H1 (cell line): ENCODE data around the gene CTNND2. TPM values are rescaled to one million over a fixed set of nuclear protein-coding genes. Genes with fewer than 3 reads are reported as not detected.

Experiments used
- CTCF ChIA-PET: fragments of 300-600 bp; sonication (Branson Sonifier 250); formaldehyde crosslinking; loops from one replicate; lab custom pipeline; 2021; ENCODE audit not compliant: partially characterized antibody; lab: Charles Lee
- POLR2A ChIA-PET: fragments of 300-600 bp; sonication (Branson Sonifier 250); formaldehyde crosslinking; loops from one replicate; lab custom pipeline; 2021; ENCODE audit warnings: inconsistent platforms; ENCODE audit not compliant: partially characterized antibody; lab: Charles Lee
- DNase-seq, 2 experiments: peaks; one replicate each; pipeline versions ENCODE4 v3.0.0 to v3.0.0-alpha.2; 2010 to 2022; ENCODE audit warnings: low spot score in 2 of 2, low read depth in 1 of 2, mixed read lengths in 1 of 2
- FAIRE-seq: peaks from 2 replicates; lab custom pipeline; 2011; peaks lifted over from hg19 to GRCh38; lab: Jason Lieb, UNC
- H2AFZ ChIP-seq: 2 replicates; pipeline ENCODE4 v1.8.1; 2012; ENCODE audit warnings: low read length, inconsistent platforms
- H2AK5ac ChIP-seq: 2 replicates; pipeline ENCODE4 v1.6.1; 2013; ENCODE audit warnings: low read depth, low read length
- H2BK120ac ChIP-seq: replicated peaks from 2 replicates; pipeline ENCODE3; 2013; ENCODE audit warnings: low read depth, low read length, inconsistent platforms
- H2BK12ac ChIP-seq: 2 replicates; pipeline ENCODE4 v1.6.1; 2013; ENCODE audit warnings: low read depth, low read length
- H2BK15ac ChIP-seq: 2 replicates; pipeline ENCODE4 v1.6.1; 2013; ENCODE audit warnings: low read length
- H2BK20ac ChIP-seq: 2 replicates; pipeline ENCODE4 v1.6.1; 2013; ENCODE audit warnings: low read length
- H2BK5ac ChIP-seq: 2 replicates; pipeline ENCODE4 v1.6.1; 2013; ENCODE audit warnings: low read depth, low read length
- H3K14ac ChIP-seq: 2 replicates; pipeline ENCODE4 v1.6.1; 2013; ENCODE audit warnings: inconsistent platforms; ENCODE audit not compliant: insufficient read length
- H3K18ac ChIP-seq: 2 replicates; pipeline ENCODE4 v1.6.1; 2013; ENCODE audit warnings: low read length; ENCODE audit errors: extremely low read depth
- H3K23ac ChIP-seq: 2 replicates; pipeline ENCODE4 v1.6.1; 2013; ENCODE audit warnings: inconsistent platforms; ENCODE audit not compliant: insufficient read length
- H3K23me2 ChIP-seq: 2 replicates; pipeline ENCODE4 v1.6.1; 2013; ENCODE audit warnings: low read depth, low read length
- H3K27ac ChIP-seq: 2 replicates; pipeline ENCODE4 v1.6.1; 2011; ENCODE audit warnings: low read depth, low read length, inconsistent platforms
- H3K27me3 ChIP-seq, 4 experiments: replicated peaks in 1 of 4; 1 replicate in 1 of 4; 2 replicates in 3 of 4; pipeline versions ENCODE4 v1.6.1 to v1.8.1; 2011 to 2013; ENCODE audit warnings: low read length in 3 of 4, mild to moderate bottlenecking in 3 of 4, inconsistent platforms in 2 of 4, mixed read lengths in 2 of 4, moderate library complexity in 1 of 4; ENCODE audit not compliant: control insufficient read depth in 3 of 4, insufficient read depth in 3 of 4; ENCODE audit errors: extremely low read depth in 1 of 4
- H3K36me3 ChIP-seq, 4 experiments: 2 replicates each; pipeline versions ENCODE4 v1.6.1 to v1.8.1; 2011 to 2013; ENCODE audit warnings: mild to moderate bottlenecking in 4 of 4, low read length in 3 of 4, moderate library complexity in 2 of 4, control low read depth in 1 of 4, inconsistent platforms in 1 of 4; ENCODE audit not compliant: insufficient read depth in 4 of 4, control insufficient read depth in 2 of 4
- H3K4ac ChIP-seq: replicated peaks from 2 replicates; pipeline ENCODE3; 2013; ENCODE audit warnings: low read length, low read depth, mixed read lengths, inconsistent platforms; ENCODE audit not compliant: insufficient read length
- H3K4me1 ChIP-seq, 4 experiments: replicated peaks in 1 of 4; 1 replicate in 1 of 4; 2 replicates in 3 of 4; pipeline versions ENCODE4 v1.6.1 to v1.8.1; 2011 to 2013; ENCODE audit warnings: low read length in 3 of 4, inconsistent platforms in 2 of 4, mixed read lengths in 1 of 4; ENCODE audit not compliant: insufficient read depth in 4 of 4, control insufficient read depth in 3 of 4
- H3K4me2 ChIP-seq, 2 experiments: 2 replicates each; pipeline versions ENCODE4 v1.6.1 to v1.8.1; 2011 to 2013; ENCODE audit warnings: low read depth in 2 of 2, low read length in 2 of 2, control low read depth in 1 of 2, inconsistent platforms in 1 of 2, mild to moderate bottlenecking in 1 of 2; ENCODE audit not compliant: insufficient read depth in 1 of 2
- H3K4me3 ChIP-seq, 4 experiments: fragments of 200-600, 300-600 bp in 1 of 4; sonication (generic), shearing (Covaris generic), sonication (Bioruptor Twin) in 1 of 4; 2 replicates each; pipeline versions ENCODE4 v1.5.1 to v1.8.1; 2011 to 2016; ENCODE audit warnings: low read length in 4 of 4, low read depth in 3 of 4, control low read depth in 2 of 4, inconsistent platforms in 2 of 4, mild to moderate bottlenecking in 2 of 4, mixed read lengths in 1 of 4, moderate library complexity in 1 of 4; ENCODE audit not compliant: insufficient read depth in 2 of 4; ENCODE audit errors: extremely low read depth in 1 of 4
- H3K56ac ChIP-seq: replicated peaks from 2 replicates; pipeline ENCODE3; 2013; ENCODE audit warnings: low read depth, mild to moderate bottlenecking, mixed read lengths, low read length, inconsistent platforms; ENCODE audit not compliant: insufficient read length
- H3K79me1 ChIP-seq: 2 replicates; pipeline ENCODE4 v1.6.1; 2013; ENCODE audit warnings: low read depth, low read length, control low read depth
- H3K79me2 ChIP-seq, 2 experiments: 2 replicates each; pipeline versions ENCODE4 v1.6.1 to v1.8.1; 2012 to 2013; ENCODE audit warnings: low read length in 2 of 2, mild to moderate bottlenecking in 2 of 2, inconsistent platforms in 1 of 2; ENCODE audit not compliant: insufficient read depth in 2 of 2, control insufficient read depth in 1 of 2
- H3K9ac ChIP-seq, 4 experiments: replicated peaks in 1 of 4; 1 replicate in 1 of 4; 2 replicates in 3 of 4; pipeline versions ENCODE4 v1.6.1 to v1.8.1; 2011 to 2013; ENCODE audit warnings: low read depth in 3 of 4, low read length in 3 of 4, control low read depth in 2 of 4, mild to moderate bottlenecking in 2 of 4, moderate library complexity in 2 of 4, inconsistent platforms in 1 of 4; ENCODE audit errors: extremely low read depth in 1 of 4
- H3K9me3 ChIP-seq, 2 experiments: 2 replicates each; pipeline versions ENCODE4 v1.6.1 to v1.8.1; 2012 to 2013; ENCODE audit warnings: mild to moderate bottlenecking in 2 of 2, moderate library complexity in 2 of 2, control low read depth in 1 of 2, inconsistent platforms in 1 of 2, low read depth in 1 of 2, low read length in 1 of 2, mixed read lengths in 1 of 2; ENCODE audit not compliant: insufficient read depth in 2 of 2
- H4K20me1 ChIP-seq, 2 experiments: replicated peaks in 1 of 2; 2 replicates each; pipeline versions ENCODE3 to v1.8.1; 2011 to 2013; ENCODE audit warnings: inconsistent platforms in 2 of 2, low read length in 2 of 2, mild to moderate bottlenecking in 1 of 2; ENCODE audit not compliant: insufficient read depth in 2 of 2, control insufficient read depth in 1 of 2
- H4K5ac ChIP-seq: 2 replicates; pipeline ENCODE4 v1.6.1; 2013; ENCODE audit warnings: low read length, low read depth, mixed read lengths, inconsistent platforms; ENCODE audit not compliant: insufficient read length
- H4K8ac ChIP-seq: 2 replicates; pipeline ENCODE4 v1.8.0; 2013; ENCODE audit warnings: mild to moderate bottlenecking, moderate library complexity, low read length, inconsistent platforms; ENCODE audit not compliant: insufficient read depth; ENCODE audit errors: extremely low read depth
- H4K91ac ChIP-seq: replicated peaks from 2 replicates; pipeline ENCODE3; 2013; ENCODE audit warnings: low read length, mixed read lengths, inconsistent platforms; ENCODE audit not compliant: insufficient read length
- BCL11A ChIP-seq, 2 experiments: IDR thresholded peaks; one replicate each; pipeline ENCODE4 v1.6.1; 2011; ENCODE audit warnings: low read depth in 2 of 2, low read length in 2 of 2, mild to moderate bottlenecking in 2 of 2
- CBX5 ChIP-seq: fragments of 300-800, 300-1000 bp; sonication (generic); IDR thresholded peaks from 2 replicates; pipeline ENCODE4 v1.7.1; 2016; ENCODE audit warnings: antibody characterized with exemption, low read length, low read depth
- CHD1 ChIP-seq: IDR thresholded peaks from 2 replicates; pipeline ENCODE4 v1.6.1; 2012; ENCODE audit warnings: low read depth, low read length, improper control_type of control experiment
- CREB1 ChIP-seq: IDR thresholded peaks from 2 replicates; pipeline ENCODE4 v1.6.1; 2012; ENCODE audit warnings: inconsistent platforms
- KDM1A ChIP-seq: fragments of 200-600, 300-600 bp; sonication (generic); IDR thresholded peaks from 2 replicates; pipeline ENCODE4 v1.7.1; 2016; ENCODE audit warnings: mild to moderate bottlenecking, low read length, borderline replicate concordance
- KDM4A ChIP-seq: IDR thresholded peaks from one replicate; pipeline ENCODE4 v1.7.1; 2012; ENCODE audit warnings: low read depth, mild to moderate bottlenecking, moderate library complexity, low read length, inconsistent platforms; ENCODE audit not compliant: severe bottlenecking
- NANOG ChIP-seq: IDR thresholded peaks from 2 replicates; pipeline ENCODE4 v1.6.1; 2011; ENCODE audit warnings: low read length, low read depth, mild to moderate bottlenecking, inconsistent platforms; ENCODE audit not compliant: insufficient read depth, poor library complexity, severe bottlenecking
- PHF8 ChIP-seq: fragments of 200-600 bp; sonication (generic); conservative IDR thresholded peaks from 2 replicates; pipeline ENCODE4 v1.7.1; 2012; ENCODE audit warnings: low read depth, mild to moderate bottlenecking, inconsistent platforms, low read length, moderate library complexity
- POLR2A ChIP-seq, 2 experiments: IDR thresholded peaks; 1 replicate in 1 of 2; 2 replicates in 1 of 2; pipeline ENCODE4 v1.6.1; 2011; ENCODE audit warnings: low read depth in 2 of 2, low read length in 2 of 2, mild to moderate bottlenecking in 2 of 2; ENCODE audit errors: control extremely low read depth in 1 of 2
- RBBP5 ChIP-seq: IDR thresholded peaks from 2 replicates; pipeline ENCODE4 v1.7.1; 2012; ENCODE audit warnings: low read depth, mild to moderate bottlenecking, inconsistent platforms, low read length, moderate library complexity, borderline replicate concordance
- SRF ChIP-seq: IDR thresholded peaks from 2 replicates; pipeline ENCODE4 v1.6.1; 2011; ENCODE audit warnings: mild to moderate bottlenecking, low read depth, low read length, moderate library complexity
- ZNF274 ChIP-seq: IDR thresholded peaks from 2 replicates; pipeline ENCODE4 v1.7.0; 2012; ENCODE audit warnings: low read length, borderline replicate concordance; ENCODE audit errors: extremely low read depth
- WGBS, 2 experiments: shearing (Covaris generic) in 1 of 2; methylation state at CpG; one replicate each; pipeline versions ENCODE4 v1.1.6 to v1.1.7; 2013 to 2015; ENCODE audit warnings: low lambda C conversion rate in 2 of 2, mixed read lengths in 2 of 2, inconsistent platforms in 1 of 2, low coverage in 1 of 2, missing lambda C conversion rate in 1 of 2; ENCODE audit not compliant: insufficient replicate concordance in 2 of 2, insufficient coverage in 1 of 2, insufficient read length in 1 of 2; ENCODE audit errors: extremely low coverage in 1 of 2, missing lambda C conversion rate in 1 of 2; 5-methylcytosine and 5-hydroxymethylcytosine counted together
- polyA plus RNA-seq, 7 experiments: library from polyadenylated mRNA; depleted of rRNA in 3 of 7; stranded (reverse) in 5 of 7; unstranded in 2 of 7; fragments of >200 nt in 5 of 7; fragments of 200-250 nt in 2 of 7; gene quantifications; 1 replicate in 5 of 7; 2 replicates in 1 of 7; 4 replicates in 1 of 7; pipeline versions ENCODE4 v1.2.1 to v1.2.3, GENCODE V29; 2011 to 2013; ENCODE audit warnings: missing spikeins in 2 of 7, mixed read lengths in 2 of 7
- total RNA-seq: library from RNA; stranded (reverse); fragmentation: NEBNext Ultra II Directional; extraction: Animal tissue kit (Norgen Biotek cat#: 25700); gene quantifications from 2 replicates; pipeline ENCODE4 v1.2.1, GENCODE V29; 2021
- TF ChIP-seq, protein P1 (sequence below): IDR thresholded peaks from 2 replicates; pipeline ENCODE4 v1.6.1; 2011; ENCODE audit warnings: low read depth, mild to moderate bottlenecking, low read length; ENCODE audit not compliant: insufficient read depth

Gene CTNND2
- total and polyA plus RNA-seq, 2 of the 8 experiments (the other 6 are each of a cell fraction or from before 2014, with no cell fraction given): 7.4 to 14.2 TPM

DNA sequence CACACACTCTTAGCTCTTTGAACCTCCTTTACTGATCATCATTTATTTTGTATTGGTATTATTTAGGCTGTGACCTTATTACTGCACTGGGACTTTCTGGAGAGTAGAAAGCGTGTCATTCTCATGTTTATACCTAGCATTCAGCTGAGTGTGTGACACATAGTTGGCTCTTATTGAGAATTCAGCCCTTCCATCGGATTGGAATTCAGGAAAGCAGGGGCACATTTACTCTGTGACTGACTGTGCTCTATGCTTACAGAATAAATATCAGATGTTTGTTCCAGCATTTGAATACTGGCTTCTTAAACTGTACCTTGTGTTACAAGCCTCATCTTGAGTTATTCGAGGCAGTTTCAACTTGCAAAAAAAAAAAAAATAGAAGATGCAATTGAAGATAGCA, 782.4 kb downstream of the CTNND2 start:
- H3K4me2 ChIP-seq: no peak overlapping the region
- H3K4me3 ChIP-seq: no peak overlapping the region
- H2AK5ac ChIP-seq: no peak overlapping the region
- H2BK5ac ChIP-seq: no peak overlapping the region
- no peak overlapping the region for H2BK120ac ChIP-seq
- H3K9me3 ChIP-seq: no peaks in the 10 kb centered on the region
- no peaks in the 10 kb centered on the region for H3K23me2 ChIP-seq
- H2BK12ac ChIP-seq: no peak overlapping the region
- H3K18ac ChIP-seq: no peak overlapping the region
- no peak overlapping the region for H4K8ac ChIP-seq
- H2BK20ac ChIP-seq: no peak overlapping the region
- no peaks in the 10 kb centered on the region for H3K27me3 ChIP-seq
- no peaks in the 10 kb centered on the region for H3K79me1 ChIP-seq
- H3K4me1 ChIP-seq: no peaks in the 10 kb centered on the region
- no peak overlapping the region for H2AFZ ChIP-seq
- no peak overlapping the region for H3K56ac ChIP-seq
- H3K14ac ChIP-seq: no peak overlapping the region
- ChIA-PET POLR2A (no interaction called here), CTCF (interaction anchor here (0.6 to 2.1 kb wide), 3 partner anchors 9 to 1111 kb away, joined by 3 to 5 read pairs (median 3); no protein-coding TSS in a partner anchor)
- FAIRE-seq (no peak), DNase-seq (no peak)
- no peak overlapping the region for H3K9ac ChIP-seq
- no peaks in the 10 kb centered on the region for H3K36me3 ChIP-seq
- H4K91ac ChIP-seq: no peak overlapping the region
- H2BK15ac ChIP-seq: no peak overlapping the region
- H3K79me2 ChIP-seq: no peaks in the 10 kb centered on the region
- H3K27ac ChIP-seq: no peak overlapping the region
- no peak overlapping the region for H3K4ac ChIP-seq
- no peak overlapping the region for H4K5ac ChIP-seq
- no peak overlapping the region for H3K23ac ChIP-seq
- no peaks in the 10 kb centered on the region for H4K20me1 ChIP-seq
- WGBS, 2 experiments: 88% methylated on average over 3 of the region's 3 CpGs; no CpG with 5 or more reads in 1 of the 2 experiments
- TF ChIP-seq CHD1 (no peak), KDM4A (no peak), KDM1A (no peak), PHF8 (no peak), CBX5 (no peak), ZNF274 (no peak), CREB1 (no peak), RBBP5 (no peak), BCL11A (IDR thresholded peaks at IDR 0.05; ENCODE audit: low read depth in 2 of 2, low read length in 2 of 2) (no peak), POLR2A (IDR thresholded peaks at IDR 0.05; ENCODE audit: control extremely low read depth in 1 of 2, low read depth in 2 of 2, low read length in 2 of 2) (no peak), SRF (no peak), NANOG (no peak)
- TF ChIP-seq, protein P1, sequence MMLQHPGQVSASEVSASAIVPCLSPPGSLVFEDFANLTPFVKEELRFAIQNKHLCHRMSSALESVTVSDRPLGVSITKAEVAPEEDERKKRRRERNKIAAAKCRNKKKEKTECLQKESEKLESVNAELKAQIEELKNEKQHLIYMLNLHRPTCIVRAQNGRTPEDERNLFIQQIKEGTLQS: no peak
